ENCODE data around the gene KLF8. TPM values are rescaled to one million over a fixed set of nuclear protein-coding genes. Genes with fewer than 3 reads are reported as not detected.

Gene KLF8
- total and polyA plus RNA-seq, 2 donors from 2014 or later: 6.1 to 25.3 TPM

GRCh38 chrX:56308726-56309125 lies 76.6 kb downstream of the KLF8 start:
- H3K27ac ChIP-seq (ENCODE audit: low read depth in 2 of 2, low read length in 2 of 2): no peak overlapping the region
- intact Hi-C loops (cut with DNase I): no loop called here
- no peaks in the 10 kb centered on the region for H3K27me3 ChIP-seq (ENCODE audit: control insufficient read depth, insufficient read depth, low read length)
- DNase-seq: no peak
- no peak for FAIRE-seq
- no peak overlapping the region for H3K9ac ChIP-seq (ENCODE audit: low read length in 3 of 3)
- no peak overlapping the region for H3K4me3 ChIP-seq (ENCODE audit: low read length in 3 of 3)
- H3K4me1 ChIP-seq (ENCODE audit: control insufficient read depth in 2 of 3, insufficient read depth in 2 of 3, low read depth in 1 of 3, low read length in 3 of 3): no peaks in the 10 kb centered on the region
- no peaks in the 10 kb centered on the region for H3K9me3 ChIP-seq (ENCODE audit: control insufficient read depth in 2 of 3, insufficient read depth in 1 of 3, low read length in 3 of 3)
- no peaks in the 10 kb centered on the region for H3K36me3 ChIP-seq (ENCODE audit: control insufficient read depth in 2 of 3, insufficient read depth in 3 of 3, low read length in 3 of 3)
- no peak for TF ChIP-seq CTCF (IDR thresholded peaks at IDR 0.05; ENCODE audit: borderline replicate concordance, extremely low read depth, insufficient read depth)

- Histone ChIP-seq H3K9ac (ENCODE audit: low read length in 3 of 3) (no peak overlapping the region), H3K36me3 (ENCODE audit: control insufficient read depth in 2 of 3, insufficient read depth in 3 of 3, low read length in 3 of 3) (no peaks in the 10 kb centered on the region), H3K4me3 (ENCODE audit: low read length in 3 of 3) (no peak overlapping the region), H3K4me1 (ENCODE audit: control insufficient read depth in 2 of 3, insufficient read depth in 2 of 3, low read depth in 1 of 3, low read length in 3 of 3) (no peaks in the 10 kb centered on the region), H3K9me3 (ENCODE audit: control insufficient read depth in 2 of 3, insufficient read depth in 1 of 3, low read length in 3 of 3) (no peaks in the 10 kb centered on the region), H3K27me3 (ENCODE audit: control insufficient read depth, insufficient read depth, low read length) (no peaks in the 10 kb centered on the region), H3K27ac (ENCODE audit: low read depth in 2 of 2, low read length in 2 of 2) (no peak overlapping the region)
- no peak for TF ChIP-seq CTCF (IDR thresholded peaks at IDR 0.05; ENCODE audit: borderline replicate concordance, extremely low read depth, insufficient read depth)
- intact Hi-C loops (cut with DNase I): no loop called here
- FAIRE-seq (no peak), DNase-seq (no peak)
Measured at GRCh38 chrX:56309881-56310280, 77.7 kb downstream of the KLF8 start.

GRCh38 chrX:56310581-56310980 lies 78.4 kb downstream of the KLF8 start:
- Histone ChIP-seq H3K9ac (ENCODE audit: low read length in 3 of 3) (no peak overlapping the region), H3K27me3 (ENCODE audit: control insufficient read depth, insufficient read depth, low read length) (no peaks in the 10 kb centered on the region), H3K9me3 (ENCODE audit: control insufficient read depth in 2 of 3, insufficient read depth in 1 of 3, low read length in 3 of 3) (no peaks in the 10 kb centered on the region), H3K4me3 (ENCODE audit: low read length in 3 of 3) (no peak overlapping the region), H3K27ac (ENCODE audit: low read depth in 2 of 2, low read length in 2 of 2) (no peak overlapping the region), H3K4me1 (ENCODE audit: control insufficient read depth in 2 of 3, insufficient read depth in 2 of 3, low read depth in 1 of 3, low read length in 3 of 3) (no peaks in the 10 kb centered on the region), H3K36me3 (ENCODE audit: control insufficient read depth in 2 of 3, insufficient read depth in 3 of 3, low read length in 3 of 3) (no peaks in the 10 kb centered on the region)
- no peak for DNase-seq
- FAIRE-seq: no peak
- intact Hi-C loops (cut with DNase I): no loop called here
- TF ChIP-seq CTCF (IDR thresholded peaks at IDR 0.05; ENCODE audit: borderline replicate concordance, extremely low read depth, insufficient read depth): no peak

- no peaks in the 10 kb centered on the region for H3K36me3 ChIP-seq (ENCODE audit: control insufficient read depth in 2 of 3, insufficient read depth in 3 of 3, low read length in 3 of 3)
- no peak overlapping the region for H3K27ac ChIP-seq (ENCODE audit: low read depth in 2 of 2, low read length in 2 of 2)
- no peaks in the 10 kb centered on the region for H3K27me3 ChIP-seq (ENCODE audit: control insufficient read depth, insufficient read depth, low read length)
- no peaks in the 10 kb centered on the region for H3K9me3 ChIP-seq (ENCODE audit: control insufficient read depth in 2 of 3, insufficient read depth in 1 of 3, low read length in 3 of 3)
- no peak for FAIRE-seq
- no peak for TF ChIP-seq CTCF (IDR thresholded peaks at IDR 0.05; ENCODE audit: borderline replicate concordance, extremely low read depth, insufficient read depth)
- H3K9ac ChIP-seq (ENCODE audit: low read length in 3 of 3): no peak overlapping the region
- intact Hi-C loops (cut with DNase I): no loop called here
- H3K4me3 ChIP-seq (ENCODE audit: low read length in 3 of 3): no peak overlapping the region
- DNase-seq: no peak
- H3K4me1 ChIP-seq (ENCODE audit: control insufficient read depth in 2 of 3, insufficient read depth in 2 of 3, low read depth in 1 of 3, low read length in 3 of 3): no peaks in the 10 kb centered on the region
Measured at GRCh38 chrX:56313308-56313707, 81.2 kb downstream of the KLF8 start.

Data from kidney (tissue), 14 donors.